GM12865 (cell line): ENCODE results near the gene RETREG1.
A peak's percentile ranks its signal among the peaks of the same experiment; 100 is the strongest.
"Not testable (repeated sequence)": the region's sequence is repeated elsewhere in the genome, so short reads cannot be mapped to it uniquely, and the experiment has no call there.

ENCODE experiments used
- DNase-seq: peaks from one replicate; pipeline ENCODE4 v3.0.0; 2010; ENCODE audit warnings: low read depth
- H3K4me3 ChIP-seq: 2 replicates; pipeline ENCODE4 v1.5.1; 2011; ENCODE audit warnings: mild to moderate bottlenecking, low read depth, low read length, control low read depth
- TF ChIP-seq, protein P1 (sequence below): IDR thresholded peaks from 2 replicates; pipeline ENCODE4 v1.5.1; 2011; ENCODE audit warnings: low read length, control low read depth, low read depth, inconsistent platforms; ENCODE audit not compliant: insufficient read depth; ENCODE audit errors: missing control alignments

Gene RETREG1

DNA sequence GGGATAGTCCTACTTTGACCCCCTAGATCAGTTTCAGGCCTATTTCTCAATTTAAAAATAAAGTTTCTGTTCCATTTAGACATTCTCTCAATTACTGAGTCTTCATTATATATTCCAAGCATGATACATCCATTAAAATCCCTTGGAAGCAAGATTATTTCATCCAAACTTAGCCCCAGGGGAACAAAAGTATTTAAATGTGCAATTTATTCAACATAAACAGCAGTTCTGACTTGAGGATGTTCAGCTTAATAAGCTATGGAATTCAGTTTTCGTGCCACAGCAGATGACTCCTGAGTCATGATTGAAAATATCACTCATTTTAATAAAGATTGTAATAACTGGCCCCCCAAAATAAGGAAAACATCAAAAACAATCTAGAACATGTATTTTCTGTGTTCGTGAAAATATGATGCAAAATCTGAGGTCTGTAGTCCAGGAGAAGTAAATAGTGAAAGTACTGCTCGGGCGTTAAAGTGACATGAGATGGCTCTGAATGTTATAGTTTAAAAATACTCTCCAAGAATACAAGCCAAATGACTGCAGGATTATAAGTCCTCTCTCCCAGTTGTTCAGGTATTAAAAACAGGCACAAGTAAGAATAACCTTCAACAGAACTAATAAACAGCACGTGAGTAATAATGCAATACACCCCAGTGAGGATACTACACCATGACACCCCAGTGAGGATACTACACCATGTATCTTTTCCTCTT, 67.1 kb downstream of the RETREG1 start:
- TF ChIP-seq, protein P1, sequence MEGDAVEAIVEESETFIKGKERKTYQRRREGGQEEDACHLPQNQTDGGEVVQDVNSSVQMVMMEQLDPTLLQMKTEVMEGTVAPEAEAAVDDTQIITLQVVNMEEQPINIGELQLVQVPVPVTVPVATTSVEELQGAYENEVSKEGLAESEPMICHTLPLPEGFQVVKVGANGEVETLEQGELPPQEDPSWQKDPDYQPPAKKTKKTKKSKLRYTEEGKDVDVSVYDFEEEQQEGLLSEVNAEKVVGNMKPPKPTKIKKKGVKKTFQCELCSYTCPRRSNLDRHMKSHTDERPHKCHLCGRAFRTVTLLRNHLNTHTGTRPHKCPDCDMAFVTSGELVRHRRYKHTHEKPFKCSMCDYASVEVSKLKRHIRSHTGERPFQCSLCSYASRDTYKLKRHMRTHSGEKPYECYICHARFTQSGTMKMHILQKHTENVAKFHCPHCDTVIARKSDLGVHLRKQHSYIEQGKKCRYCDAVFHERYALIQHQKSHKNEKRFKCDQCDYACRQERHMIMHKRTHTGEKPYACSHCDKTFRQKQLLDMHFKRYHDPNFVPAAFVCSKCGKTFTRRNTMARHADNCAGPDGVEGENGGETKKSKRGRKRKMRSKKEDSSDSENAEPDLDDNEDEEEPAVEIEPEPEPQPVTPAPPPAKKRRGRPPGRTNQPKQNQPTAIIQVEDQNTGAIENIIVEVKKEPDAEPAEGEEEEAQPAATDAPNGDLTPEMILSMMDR, result no peak
- DNase-seq, result no peak
- H3K4me3 ChIP-seq, result peak overlapping the region; percentile 35

DNA sequence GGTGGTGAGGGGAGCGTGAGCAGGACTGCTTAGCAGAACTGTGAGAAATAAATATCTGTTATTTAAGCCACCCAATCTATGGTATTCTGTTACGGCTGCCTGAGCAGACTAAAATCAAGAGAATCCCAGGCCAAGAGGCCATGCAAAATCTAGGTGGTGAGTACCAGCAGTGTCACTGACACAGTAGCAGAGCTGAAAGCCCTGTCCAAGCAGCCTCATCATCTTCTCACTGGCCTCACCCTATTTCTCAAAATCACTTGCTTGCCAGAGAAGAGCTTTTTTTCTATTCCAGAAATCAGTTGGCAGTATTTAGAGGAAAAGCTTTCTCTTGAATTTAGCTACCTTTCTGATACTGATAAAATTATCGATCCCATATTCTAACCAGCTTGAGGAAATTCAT, 68.0 kb downstream of the RETREG1 start:
- TF ChIP-seq, protein P1, result no peak
- no peak for DNase-seq
- no peak overlapping the region for H3K4me3 ChIP-seq

DNA sequence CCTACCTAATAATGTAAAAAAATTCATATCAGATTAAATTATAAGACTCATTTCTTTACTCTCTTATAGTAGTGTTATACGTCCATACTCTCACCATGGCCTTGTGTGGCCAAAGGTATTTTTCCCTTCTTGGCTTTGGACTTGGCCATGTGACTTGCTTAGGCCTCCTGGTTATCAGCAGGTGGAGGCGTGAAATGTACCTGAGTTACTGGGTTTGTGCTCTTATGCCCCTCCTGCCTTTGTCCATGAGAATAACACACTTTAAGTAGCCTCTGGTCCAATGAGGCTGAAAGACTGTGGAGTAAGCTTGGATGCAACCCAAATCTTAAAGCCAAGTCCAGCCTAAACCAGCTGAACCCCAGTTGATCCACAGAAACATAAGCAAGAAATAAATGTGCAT, 68.7 kb downstream of the RETREG1 start:
- DNase-seq, result no peak
- H3K4me3 ChIP-seq, result no peak overlapping the region
- TF ChIP-seq, protein P1, result no peak

DNA sequence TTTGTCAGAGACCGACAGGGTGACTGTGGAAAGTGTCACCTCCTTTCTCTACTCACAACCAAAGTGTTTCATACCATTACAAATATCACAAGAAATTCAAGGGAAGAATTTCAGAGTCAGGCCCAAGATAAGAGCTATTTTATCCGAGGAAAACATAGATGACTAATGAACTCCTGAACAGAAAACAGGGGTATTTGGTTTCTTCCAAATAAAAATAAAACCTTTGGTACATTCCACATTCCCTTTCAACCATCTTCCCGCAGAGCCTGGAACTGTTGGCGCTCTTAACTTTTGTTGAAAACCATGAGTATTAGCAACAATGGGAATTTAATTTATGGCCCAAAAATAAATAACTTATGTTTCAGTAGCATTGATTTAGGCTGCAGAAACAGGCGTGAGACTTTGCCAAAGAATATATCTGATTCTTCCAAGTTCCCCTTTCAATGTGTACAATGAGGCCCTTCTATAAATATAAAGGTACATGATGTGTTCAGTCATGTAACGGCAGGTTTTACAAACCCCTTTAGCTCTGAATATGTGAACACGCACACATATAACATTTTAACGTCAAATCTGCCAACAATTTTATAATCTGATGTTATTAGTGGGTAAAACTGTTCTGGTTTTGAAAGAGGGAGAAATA, 69.5 kb downstream of the RETREG1 start:
- DNase-seq, result no peak
- TF ChIP-seq, protein P1, result no peak
- no peak overlapping the region for H3K4me3 ChIP-seq

DNA sequence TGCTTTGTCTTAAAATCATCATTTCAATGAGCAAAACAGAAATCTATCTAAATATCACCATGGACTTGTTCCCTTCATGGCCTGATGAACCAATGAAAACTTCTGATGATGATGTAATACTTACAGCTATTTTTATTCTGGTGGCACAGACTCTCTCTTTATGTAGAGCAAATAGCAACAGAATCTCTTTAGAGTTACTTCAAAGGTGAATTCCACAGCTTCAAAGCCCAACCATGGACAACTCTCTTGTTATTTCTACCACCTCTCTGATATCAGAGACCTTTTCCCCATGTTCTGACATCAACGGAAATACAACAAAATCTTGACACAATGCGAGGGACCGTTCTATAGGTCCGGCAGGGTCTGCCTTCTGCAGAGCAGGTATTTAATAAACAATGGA, 70.1 kb downstream of the RETREG1 start:
- TF ChIP-seq, protein P1, result no peak
- no peak overlapping the region for H3K4me3 ChIP-seq
- DNase-seq, result no peak

DNA sequence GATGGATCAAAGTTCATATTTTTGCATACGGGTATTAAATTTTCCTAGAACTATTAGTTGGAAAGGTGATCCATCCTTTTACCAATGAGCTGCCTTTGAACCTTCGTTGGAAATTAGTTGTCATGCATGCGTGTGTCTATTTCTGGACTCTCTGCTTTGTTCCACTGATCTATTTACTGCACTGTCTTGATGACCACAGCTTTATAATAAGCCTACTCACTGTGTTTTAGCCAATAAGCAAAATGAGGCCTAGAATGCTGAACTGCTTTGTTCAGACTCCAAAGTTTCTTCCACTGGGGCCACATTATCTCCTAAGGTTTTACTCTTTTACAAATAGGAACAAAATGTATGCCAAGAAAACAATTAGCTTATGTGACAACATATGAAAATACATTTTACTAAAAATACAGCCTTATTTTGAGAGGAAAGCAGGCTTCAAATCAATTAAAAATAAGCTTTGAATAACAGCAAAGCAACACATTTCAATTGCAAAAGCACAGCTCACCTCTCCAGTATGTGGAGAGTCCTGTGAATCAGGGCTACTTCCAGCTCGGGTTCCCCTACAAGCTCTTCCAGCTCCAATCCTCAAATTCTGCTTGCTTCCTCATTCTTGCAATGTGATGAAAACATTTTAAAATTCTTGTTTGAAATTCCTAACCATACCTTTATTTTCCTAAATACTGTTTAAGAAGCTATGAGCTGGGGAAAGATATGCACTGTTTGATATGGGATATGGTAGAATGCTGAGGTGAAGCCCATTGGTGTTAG, 72.0 kb downstream of the RETREG1 start:
- H3K4me3 ChIP-seq, result no peak overlapping the region
- DNase-seq, result no peak
- TF ChIP-seq, protein P1, result no peak

DNA sequence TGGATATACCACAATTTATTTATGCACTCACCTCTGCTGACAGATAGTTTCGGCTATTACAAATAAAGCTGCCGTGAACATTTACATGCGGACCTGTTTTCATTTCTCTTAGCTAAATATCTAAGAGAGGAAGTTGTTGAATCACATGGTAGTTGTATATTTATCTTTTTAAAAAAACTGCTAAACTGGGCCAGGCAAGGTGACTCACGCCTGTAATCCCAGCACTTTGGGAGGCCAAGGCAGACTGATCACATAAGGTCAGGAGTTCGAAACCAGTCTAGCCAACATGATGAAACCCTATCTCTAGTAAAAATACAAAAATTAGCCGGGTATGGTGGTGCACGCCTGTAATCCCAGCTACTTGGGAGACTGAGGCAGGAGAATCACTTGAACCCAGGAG, 73.6 kb downstream of the RETREG1 start:
- not testable (repeated sequence) for DNase-seq, H3K4me3 ChIP-seq
